Ascending aorta (tissue), 2 donors: Measurements from ENCODE around the gene ZNF101. TPM values are rescaled to one million over a fixed set of nuclear protein-coding genes. Genes with fewer than 3 reads are reported as not detected.

Experiments
- DNase-seq, 2 donors: peaks; one replicate each; pipeline ENCODE4 v3.0.0-alpha.2; 2019; ENCODE audit warnings: low spot score in 2 of 2
- H3K27ac ChIP-seq, 2 donors: fragments of 200-600 bp; sonication (generic); one replicate each; pipeline ENCODE4 v1.5.1; 2016 to 2017; ENCODE audit warnings: mild to moderate bottlenecking in 1 of 2
- H3K27me3 ChIP-seq: fragments of 200-600 bp; sonication (generic); one replicate; pipeline ENCODE4 v1.5.1; 2017
- H3K36me3 ChIP-seq, 2 donors: fragments of 200-600 bp; sonication (generic); one replicate each; pipeline ENCODE4 v1.5.1; 2016
- H3K4me1 ChIP-seq, 2 donors: fragments of 200-600 bp; sonication (generic); one replicate each; pipeline ENCODE4 v1.5.1; 2016 to 2017; ENCODE audit warnings: mild to moderate bottlenecking in 1 of 2
- H3K4me3 ChIP-seq, 2 donors: fragments of 200-600 bp; sonication (generic); one replicate each; pipeline ENCODE4 v1.5.1; 2016 to 2017; ENCODE audit warnings: mild to moderate bottlenecking in 1 of 2
- H3K9me3 ChIP-seq, 2 donors: fragments of 200-600 bp; sonication (generic); one replicate each; pipeline ENCODE4 v1.5.1; 2016
- intact Hi-C: fragments of 100-400 bp; cut with DNase I; formaldehyde crosslinking; loops from one replicate; pipeline ENCODE4 v1.15.1; 2023
- total RNA-seq: library from RNA; depleted of rRNA; stranded (reverse); fragments of >200 nt; gene quantifications from one replicate; pipeline ENCODE4 v1.1.0, GENCODE V29; 2016
- TF ChIP-seq, protein P1 (sequence below), 3 experiments: fragments of 200-600 bp in 2 of 3; fragments of 450-650 bp in 1 of 3; sonication (generic) in 2 of 3; IDR thresholded peaks; one replicate each; pipeline ENCODE4 v1.5.1; 2016 to 2019; ENCODE audit warnings: antibody characterized with exemption in 3 of 3, mild to moderate bottlenecking in 1 of 3, moderate library complexity in 1 of 3

ZNF101 gene
- total RNA-seq, 1 donor from 2014 or later: 1.3 TPM

DNA sequence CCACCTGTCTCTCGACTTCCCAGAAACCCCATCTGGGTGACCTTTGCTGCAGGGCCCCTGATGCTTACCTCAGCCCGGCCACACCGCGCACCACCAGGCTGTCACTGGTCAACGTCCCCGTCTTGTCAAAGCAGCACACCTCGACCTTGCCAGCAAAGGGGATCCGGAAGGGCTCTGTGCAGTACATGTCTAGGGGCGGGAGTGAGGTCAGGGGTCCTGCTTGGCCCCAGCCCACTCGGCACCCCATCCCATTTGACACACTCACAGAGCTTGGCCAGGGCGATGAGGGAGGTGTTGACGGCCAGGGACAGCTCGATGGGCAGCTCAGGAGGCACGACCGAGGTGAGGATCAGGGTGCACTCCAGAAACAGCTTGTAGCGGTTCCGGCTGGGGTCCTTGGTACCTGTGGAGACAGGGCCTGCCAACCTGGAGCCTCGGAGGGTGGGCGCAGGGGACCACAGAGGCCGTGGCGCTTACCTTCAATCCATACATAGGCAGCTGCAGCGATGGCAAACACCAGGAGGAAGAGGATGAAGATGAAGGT is 13.5 kb upstream of the ZNF101 start:
- no peaks in the 10 kb centered on the region for H3K4me1 ChIP-seq
- H3K4me3 ChIP-seq: no peak overlapping the region
- intact Hi-C loops: no loop called here
- no peaks in the 10 kb centered on the region for H3K9me3 ChIP-seq
- TF ChIP-seq, protein P1, sequence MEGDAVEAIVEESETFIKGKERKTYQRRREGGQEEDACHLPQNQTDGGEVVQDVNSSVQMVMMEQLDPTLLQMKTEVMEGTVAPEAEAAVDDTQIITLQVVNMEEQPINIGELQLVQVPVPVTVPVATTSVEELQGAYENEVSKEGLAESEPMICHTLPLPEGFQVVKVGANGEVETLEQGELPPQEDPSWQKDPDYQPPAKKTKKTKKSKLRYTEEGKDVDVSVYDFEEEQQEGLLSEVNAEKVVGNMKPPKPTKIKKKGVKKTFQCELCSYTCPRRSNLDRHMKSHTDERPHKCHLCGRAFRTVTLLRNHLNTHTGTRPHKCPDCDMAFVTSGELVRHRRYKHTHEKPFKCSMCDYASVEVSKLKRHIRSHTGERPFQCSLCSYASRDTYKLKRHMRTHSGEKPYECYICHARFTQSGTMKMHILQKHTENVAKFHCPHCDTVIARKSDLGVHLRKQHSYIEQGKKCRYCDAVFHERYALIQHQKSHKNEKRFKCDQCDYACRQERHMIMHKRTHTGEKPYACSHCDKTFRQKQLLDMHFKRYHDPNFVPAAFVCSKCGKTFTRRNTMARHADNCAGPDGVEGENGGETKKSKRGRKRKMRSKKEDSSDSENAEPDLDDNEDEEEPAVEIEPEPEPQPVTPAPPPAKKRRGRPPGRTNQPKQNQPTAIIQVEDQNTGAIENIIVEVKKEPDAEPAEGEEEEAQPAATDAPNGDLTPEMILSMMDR (IDR thresholded peaks at IDR 0.05): no peak
- no peak for DNase-seq
- H3K36me3 ChIP-seq: peaks cover 91 to 99% of the 10 kb centered on the region in 2 donors
- no peak overlapping the region for H3K27ac ChIP-seq
- no peaks in the 10 kb centered on the region for H3K27me3 ChIP-seq

DNA sequence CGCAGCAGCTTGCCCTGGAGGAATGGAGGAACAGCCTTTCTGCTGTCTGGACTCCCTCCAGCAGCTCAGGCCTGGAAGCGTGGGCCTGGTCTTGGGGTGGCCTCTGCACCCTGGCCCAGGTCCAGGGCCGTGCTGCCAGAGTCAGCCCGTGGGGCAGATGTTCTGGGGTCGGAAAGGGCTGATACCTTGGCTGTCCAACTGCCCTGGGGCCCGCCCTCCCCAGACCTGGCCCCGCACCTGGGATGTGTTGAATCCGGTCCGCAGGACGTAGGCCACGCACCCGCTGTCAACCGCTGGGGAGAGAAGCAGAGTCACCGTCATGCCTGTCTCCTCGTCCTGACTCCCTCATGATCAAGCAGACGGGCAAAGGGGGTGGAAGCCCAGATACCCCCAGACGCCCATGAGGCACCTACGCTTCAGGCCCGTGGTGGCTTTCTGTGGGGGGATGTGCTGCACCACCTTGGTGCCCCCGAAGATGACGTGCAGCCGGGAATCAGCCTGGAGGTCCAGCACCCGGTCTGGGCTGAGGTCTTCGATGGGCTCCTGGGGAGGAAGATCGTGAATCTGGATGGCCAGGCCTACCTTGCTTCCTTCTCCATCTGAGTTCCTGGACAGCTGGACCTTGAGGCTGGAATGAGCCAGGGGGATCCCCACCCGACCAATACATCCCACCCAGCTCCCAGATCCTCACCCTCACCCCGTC is 12.8 kb upstream of the ZNF101 start:
- Histone ChIP-seq H3K4me3 (no peak overlapping the region), H3K27ac (no peak overlapping the region), H3K9me3 (no peaks in the 10 kb centered on the region), H3K4me1 (no peaks in the 10 kb centered on the region), H3K27me3 (no peaks in the 10 kb centered on the region), H3K36me3 (peaks cover 85 to 93% of the 10 kb centered on the region in 2 donors)
- DNase-seq: no peak
- TF ChIP-seq, protein P1 (IDR thresholded peaks at IDR 0.05): no peak
- intact Hi-C loops: no loop called here

DNA sequence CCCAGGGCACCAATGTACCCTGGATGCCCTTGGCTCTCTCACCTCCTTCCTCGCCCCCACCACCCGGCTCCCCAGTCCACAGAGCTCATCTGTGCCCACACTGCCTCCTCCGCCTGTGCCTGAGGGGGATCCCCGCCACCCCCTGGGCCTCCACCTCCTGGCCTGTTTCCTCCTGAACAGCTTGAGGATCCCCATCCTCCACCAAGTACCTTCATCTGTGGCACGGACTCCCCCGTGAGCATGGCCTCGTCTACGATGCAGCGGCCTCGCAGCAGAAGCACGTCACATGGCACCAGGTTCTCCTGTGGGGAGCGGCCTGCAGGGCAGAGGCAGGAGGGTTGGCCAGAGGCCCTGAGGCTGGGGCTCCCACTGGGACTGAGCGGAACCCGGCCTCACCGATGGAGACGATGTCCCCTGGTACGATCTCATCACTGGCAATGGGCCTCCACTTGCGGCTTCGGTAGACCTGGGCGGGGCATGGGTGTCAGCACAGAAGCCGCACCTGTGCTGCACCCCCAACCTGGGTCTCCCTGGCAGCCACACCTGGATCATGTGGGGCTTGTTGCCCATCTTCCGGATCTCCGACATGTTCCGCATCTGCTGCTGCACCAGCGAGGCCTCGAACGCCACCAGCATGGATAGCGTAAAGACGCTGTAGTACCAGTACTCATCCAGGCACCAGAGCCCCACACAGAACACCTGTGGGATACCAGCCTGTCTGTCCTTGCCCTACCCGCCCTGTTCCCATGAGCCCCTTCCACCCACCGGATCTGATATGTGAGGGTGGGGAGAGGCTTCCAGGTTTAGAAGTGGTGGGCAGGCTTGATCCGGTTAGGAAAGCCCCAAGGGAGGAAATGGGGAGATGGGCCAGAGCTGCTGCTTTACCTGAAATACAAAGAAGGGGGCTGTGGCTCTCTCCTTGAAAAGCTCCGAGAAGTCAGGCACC is 11.9 kb upstream of the ZNF101 start:
- no peak for DNase-seq
- H3K36me3 ChIP-seq: peaks cover 75 to 83% of the 10 kb centered on the region in 2 donors

DNA sequence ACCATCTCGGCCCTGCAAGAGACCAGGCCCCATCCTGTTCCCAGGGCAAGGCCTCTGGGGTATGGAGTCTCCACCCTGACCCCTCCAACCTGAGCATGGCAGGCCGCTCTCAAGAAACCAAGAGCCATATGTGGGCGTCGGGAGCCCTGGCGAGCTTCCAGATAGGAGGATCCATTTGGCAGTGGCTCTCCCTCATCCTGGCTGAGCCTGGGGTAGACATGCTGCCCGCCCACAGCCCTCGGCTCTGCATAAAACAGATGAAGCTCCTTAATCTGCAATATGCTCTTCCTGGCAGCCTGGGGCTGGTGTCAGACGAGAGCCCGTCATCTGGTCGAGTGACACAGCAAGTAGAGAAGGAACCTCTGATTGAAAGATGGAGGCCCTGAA is 11.2 kb upstream of the ZNF101 start:
- Histone ChIP-seq H3K27me3 (no peaks in the 10 kb centered on the region), H3K4me3 (no peak overlapping the region), H3K36me3 (peaks cover 69 to 77% of the 10 kb centered on the region in 2 donors), H3K27ac (no peak overlapping the region), H3K9me3 (no peaks in the 10 kb centered on the region), H3K4me1 (peaks cover 4 to 7% of the 10 kb centered on the region in 2 donors)
- TF ChIP-seq, protein P1 (IDR thresholded peaks at IDR 0.05): no peak
- DNase-seq: no peak
- intact Hi-C loops: no loop called here

More for the DNA sequence above, 11.9 kb upstream of the ZNF101 start:
- no peak overlapping the region for H3K27ac ChIP-seq
- H3K27me3 ChIP-seq: no peaks in the 10 kb centered on the region
- H3K4me1 ChIP-seq: peaks cover 0 to 2% of the 10 kb centered on the region in 2 donors
- intact Hi-C loops: no loop called here
- TF ChIP-seq, protein P1 (IDR thresholded peaks at IDR 0.05): no peak
- no peak overlapping the region for H3K4me3 ChIP-seq
- no peaks in the 10 kb centered on the region for H3K9me3 ChIP-seq

DNA sequence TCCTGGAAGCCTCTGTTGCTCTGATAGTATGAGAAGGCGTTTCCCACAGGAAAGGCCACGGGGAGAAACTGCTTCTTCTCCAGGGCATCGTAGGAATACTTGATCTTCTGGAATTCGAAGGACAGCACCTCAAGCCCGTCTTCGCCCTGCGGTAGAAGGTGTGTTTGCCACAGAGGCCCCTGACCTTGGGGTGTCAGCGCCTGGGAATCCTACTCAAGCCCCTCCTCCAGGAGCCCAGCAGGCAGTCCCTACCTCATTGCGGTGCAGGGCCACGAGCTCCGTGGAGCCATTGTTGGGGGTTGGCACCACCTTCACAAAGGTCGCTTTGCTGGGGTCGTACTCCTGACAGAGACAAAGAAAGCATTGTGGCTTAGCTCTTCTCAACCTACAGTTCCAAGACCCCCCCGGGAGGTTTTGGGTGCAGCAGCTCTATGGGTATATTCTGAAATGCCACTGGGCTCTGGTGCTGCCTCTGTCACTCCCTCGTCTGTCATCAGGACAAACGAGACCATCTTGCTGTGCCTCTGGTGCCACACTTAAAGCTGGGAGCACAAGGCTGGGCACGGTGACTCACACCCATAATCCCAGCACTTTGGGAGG is 8.9 kb upstream of the ZNF101 start:
- Histone ChIP-seq H3K27me3 (no peaks in the 10 kb centered on the region), H3K27ac (no peak overlapping the region), H3K36me3 (peaks cover 46 to 53% of the 10 kb centered on the region in 2 donors), H3K4me1 (peaks cover 6 to 13% of the 10 kb centered on the region in 2 donors), H3K4me3 (no peak overlapping the region), H3K9me3 (no peaks in the 10 kb centered on the region)
- no peak for DNase-seq
- intact Hi-C loops: loop anchor here (5.0 to 10.0 kb wide), 4 partner anchors 243 to 765 kb away; partner anchors contain the start of genes GATAD2A, ZNF682 and ZNF93
- TF ChIP-seq, protein P1 (IDR thresholded peaks at IDR 0.05): no peak
